Bladder microvascular endothelial cell (primary cell): Measurements from ENCODE around the gene C13orf46. TPM values are rescaled to one million over a fixed set of nuclear protein-coding genes. Genes with fewer than 3 reads are reported as not detected.

Experiments used
- total RNA-seq: library from RNA; depleted of rRNA; stranded (reverse); fragments of >200 nt; gene quantifications from 2 replicates; pipeline ENCODE4 v1.2.3, GENCODE V29; 2014

Gene C13orf46
- total RNA-seq: 0.16 and 0.76 TPM in 2 replicates

DNA sequence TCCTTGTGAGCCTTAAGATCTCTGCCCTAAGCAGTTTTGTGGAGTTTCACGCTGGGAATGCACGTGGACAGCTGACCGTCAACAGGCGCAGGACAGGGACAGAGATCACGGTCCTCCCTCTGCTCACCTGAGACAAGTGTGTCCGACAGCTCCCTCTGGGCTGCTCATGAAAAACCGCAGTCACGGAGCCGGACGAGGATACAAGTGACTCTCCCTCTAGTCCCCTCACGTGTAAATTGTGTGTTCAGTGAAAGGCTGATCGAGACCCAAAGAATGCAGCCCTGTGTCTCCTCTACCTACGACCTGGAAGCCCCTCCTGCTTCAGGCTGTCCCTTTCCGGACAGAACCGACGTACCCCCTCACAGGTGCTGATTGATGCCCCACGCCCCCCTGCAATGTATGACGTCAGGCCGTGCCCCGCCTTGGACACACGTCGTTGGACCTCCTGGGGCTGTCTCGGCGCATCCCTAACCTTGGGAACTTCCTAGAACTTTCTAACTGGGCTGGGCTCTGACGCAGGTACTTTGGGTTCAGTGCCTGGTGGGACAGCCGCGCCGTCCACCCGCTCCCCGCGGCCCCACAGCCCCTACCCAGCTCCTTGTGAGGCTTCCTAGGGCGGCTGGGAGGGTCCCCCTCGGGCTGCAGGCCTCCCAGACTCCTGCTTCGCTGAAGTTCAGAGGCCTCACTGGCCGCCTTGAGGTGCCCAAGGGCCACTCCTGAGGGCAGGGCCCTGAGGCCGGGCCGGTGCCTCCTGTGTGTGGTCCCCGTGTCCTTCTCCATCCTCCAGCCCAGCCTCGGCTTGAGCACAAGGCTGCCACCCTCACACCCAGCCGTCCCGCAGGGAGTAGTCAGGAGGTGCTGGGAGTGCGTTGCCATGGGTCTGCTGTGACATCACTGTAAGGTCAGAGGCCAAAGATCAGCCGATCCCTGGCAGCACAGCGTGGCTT lies at the start of gene C13orf46:
C13orf46 (minus strand) TSS at position 859 of the 947 bp plus-strand sequence; CDS start at position 780, 79 bp downstream.

Other genes starting within 250 kb of the C13orf46 start
- 27.5 and 73.5 TPM in 2 replicates for gene TMEM255B, start 214.8 kb downstream of the C13orf46 start, total RNA-seq
- gene GAS6, start 110.0 kb downstream of the C13orf46 start, total RNA-seq: 45.3 and 210 TPM in 2 replicates
- gene RASA3, start 158.5 kb upstream of the C13orf46 start, total RNA-seq: 24.4 and 48.7 TPM in 2 replicates
- not detected in 2 replicates for gene CFAP97D2, start 205.2 kb upstream of the C13orf46 start, total RNA-seq